ENCODE results near the gene CAPZB. TPM values are rescaled to one million over a fixed set of nuclear protein-coding genes. Genes with fewer than 3 reads are reported as not detected.
A peak's percentile ranks its signal among the peaks of the same experiment; 100 is the strongest.
"Not testable (repeated sequence)": the region's sequence is repeated elsewhere in the genome, so short reads cannot be mapped to it uniquely, and the experiment has no call there.

Gene CAPZB
- 262 TPM for total RNA-seq

DNA sequence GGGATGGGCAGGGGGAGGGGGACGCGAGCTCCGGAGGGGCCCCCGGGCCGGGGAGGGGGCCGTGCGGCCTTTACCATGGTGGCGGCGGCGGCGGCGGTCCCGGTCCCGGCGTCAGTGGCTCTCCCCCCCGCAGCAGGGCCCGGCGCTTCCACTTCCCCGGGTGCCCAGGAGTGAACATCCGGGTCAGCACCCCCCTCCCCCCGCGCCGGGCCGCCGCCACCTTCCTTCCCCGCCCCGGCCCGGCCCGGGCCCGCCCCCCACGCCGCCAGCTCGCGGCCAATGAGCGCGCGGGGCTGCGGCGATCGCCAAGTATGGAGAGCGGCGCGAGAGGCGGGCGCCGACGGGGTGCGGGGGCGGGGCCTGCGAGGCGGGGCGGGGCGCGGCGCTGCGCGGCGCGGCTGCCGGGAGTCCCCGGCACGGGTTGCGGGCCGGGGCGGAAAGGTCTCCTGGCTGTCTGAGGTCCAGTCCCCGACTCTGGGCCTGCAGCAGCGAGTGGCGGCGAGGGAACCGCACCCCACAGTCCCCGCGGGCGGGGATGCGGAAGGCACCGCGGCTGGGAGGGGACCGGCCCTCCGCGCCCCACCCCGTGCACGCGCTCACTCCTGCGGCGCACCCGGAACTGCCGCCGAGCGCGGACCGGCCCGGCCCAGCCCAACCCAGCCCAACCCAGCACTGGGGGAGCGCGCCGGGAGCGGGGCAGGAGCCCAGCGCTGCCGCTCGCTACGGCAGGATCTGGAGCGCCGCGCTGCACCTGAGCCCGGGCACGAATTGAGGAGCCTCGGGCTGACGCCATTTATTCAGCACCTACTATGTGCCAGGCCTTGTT, at the start of gene CAPZB:
Gene CAPZB, minus strand, starts transcription at position 178 of the 826 bp plus-strand sequence. Its CDS starts 101 bp downstream, at position 77.
- ATAC-seq = peak; percentile 88

DNA sequence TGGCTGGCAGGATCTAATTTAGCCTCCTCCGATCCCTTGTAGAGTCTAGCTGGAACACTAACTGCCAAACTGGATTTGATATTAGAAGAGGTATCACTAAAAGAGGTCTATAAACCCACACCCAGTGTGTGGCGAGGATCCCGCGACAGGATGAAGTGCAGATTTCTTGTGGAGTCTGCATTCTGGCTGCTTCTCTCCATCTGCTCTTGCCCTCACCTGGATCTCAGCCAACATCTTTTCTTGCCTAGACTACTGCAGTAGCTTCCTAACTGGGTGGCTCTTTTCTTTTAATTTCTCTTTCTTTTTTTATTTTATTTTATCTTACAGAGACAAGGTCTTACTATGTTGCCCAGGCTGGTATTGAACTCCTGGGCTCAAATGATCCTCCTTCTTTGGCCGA, 48.9 kb upstream of the CAPZB start:
- no peak for ATAC-seq

DNA sequence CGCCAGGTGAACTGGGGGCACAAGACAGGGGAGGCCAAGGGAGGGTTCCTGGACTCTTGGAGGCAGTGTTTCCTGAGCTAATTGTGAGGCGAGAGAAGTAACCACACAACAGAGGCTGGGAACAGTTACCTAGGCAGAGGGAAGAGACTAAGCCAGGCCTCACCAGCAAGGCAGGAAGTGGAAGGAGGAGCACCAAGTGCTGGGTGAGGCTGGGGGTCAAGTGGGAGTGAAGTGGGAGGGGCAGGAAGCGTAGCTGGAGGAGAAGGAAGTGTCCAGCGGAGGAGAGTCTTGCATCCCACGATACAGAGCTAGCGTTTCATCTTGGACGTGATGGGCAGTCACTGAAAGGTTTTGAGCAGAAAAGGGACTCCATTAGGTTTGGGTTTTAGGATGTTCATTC, 48.3 kb upstream of the CAPZB start:
- ATAC-seq = no peak

DNA sequence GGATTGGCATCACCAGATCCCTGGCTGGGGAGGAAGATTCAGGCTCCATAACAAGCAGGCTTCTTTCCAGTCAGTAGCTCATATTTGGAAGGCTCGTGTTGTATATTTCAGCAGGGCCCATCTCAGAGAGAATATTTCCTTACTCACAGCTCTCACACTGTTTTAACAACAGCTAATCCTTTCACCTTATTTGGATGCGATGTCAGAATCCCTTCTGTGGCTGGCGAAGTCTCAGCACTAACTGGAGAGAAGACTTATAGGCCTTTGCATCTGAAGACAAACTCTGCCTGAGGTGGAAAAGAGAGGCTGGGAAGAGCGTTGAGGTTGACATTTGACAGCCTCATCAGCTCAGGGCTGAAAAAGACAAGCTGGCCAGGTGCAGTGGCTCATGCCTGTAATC, 47.2 kb upstream of the CAPZB start:
- no peak for ATAC-seq

DNA sequence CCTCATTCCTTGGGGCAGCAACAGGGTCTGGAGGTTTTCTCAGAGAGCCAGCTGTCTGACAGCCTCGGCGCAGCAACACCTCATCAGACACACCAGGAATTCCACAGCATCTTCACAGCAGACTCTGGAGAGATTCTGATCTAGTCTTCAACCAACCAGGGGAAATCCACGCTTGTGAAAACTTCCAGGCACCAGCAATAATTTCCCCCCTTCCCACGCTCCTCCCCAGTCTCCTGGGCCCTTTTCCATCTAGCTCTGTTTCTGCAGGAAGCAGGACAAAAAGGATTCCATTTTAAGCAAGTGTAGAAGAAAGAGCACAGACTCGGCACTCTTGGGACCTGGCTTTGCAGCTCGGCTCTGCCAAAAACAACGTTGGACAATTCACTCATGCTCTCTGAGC, 44.3 kb upstream of the CAPZB start:
- no peak for ATAC-seq

DNA sequence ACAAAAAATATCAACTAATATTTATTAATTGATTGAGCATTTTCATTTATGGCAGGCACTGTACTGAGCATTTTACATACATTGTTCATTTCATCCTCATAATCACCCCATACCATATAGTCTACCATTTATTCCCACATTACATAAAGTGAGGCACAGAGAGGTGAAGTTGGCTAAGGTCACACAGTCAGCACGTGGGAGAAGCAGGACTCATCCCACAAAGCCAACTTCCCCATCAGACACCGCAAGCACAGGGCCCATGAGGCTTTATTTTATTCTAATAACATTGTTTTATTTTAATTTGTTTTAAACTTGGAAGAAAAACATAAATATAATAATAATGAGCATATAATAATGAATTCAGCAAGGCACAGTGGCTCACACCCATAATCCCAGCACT, 43.1 kb upstream of the CAPZB start:
- ATAC-seq = no peak

DNA sequence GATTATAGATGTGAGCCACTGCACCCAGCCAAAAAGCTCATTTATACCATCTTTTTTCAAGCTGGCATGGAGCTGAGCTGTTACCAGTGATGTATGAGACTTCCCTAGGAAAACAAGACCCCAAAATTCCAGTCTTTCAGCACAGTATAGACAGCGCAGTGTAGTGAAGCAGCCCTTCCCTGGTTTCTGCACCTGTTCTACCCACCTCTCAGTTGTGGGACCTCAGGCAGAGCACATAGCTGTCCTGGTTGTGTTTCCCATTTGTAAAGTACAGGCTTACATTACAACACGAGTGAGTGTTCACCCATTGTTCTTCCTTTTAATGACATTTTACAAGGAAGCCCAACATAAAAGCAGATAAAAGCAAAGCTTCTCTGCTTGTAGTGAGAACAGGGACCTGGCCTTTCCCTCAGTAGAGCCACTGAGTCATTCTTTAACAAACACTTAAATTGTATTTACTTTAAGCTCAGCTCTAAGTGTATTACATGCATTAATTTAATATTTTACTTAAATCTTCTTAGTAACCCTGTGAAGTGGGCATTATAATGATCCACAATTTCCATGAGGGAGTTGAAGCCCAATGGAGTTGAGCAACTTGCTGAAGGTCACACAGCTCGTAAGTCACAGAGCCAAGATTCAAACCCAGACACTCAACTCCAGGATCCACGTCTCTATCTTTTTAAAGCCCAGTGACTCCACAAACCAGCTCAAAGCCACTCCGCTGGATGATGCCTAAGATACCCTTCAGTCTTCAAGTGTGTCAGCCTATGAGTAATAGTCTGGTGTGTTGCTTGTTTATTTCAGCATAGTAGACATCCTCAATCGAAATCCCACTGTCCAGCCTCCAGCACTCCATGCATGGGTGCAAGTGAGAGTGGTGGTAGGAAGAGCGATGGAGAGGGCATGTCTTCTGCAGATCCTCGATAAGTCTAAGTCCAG, 40.5 kb upstream of the CAPZB start:
- ATAC-seq = no peak

DNA sequence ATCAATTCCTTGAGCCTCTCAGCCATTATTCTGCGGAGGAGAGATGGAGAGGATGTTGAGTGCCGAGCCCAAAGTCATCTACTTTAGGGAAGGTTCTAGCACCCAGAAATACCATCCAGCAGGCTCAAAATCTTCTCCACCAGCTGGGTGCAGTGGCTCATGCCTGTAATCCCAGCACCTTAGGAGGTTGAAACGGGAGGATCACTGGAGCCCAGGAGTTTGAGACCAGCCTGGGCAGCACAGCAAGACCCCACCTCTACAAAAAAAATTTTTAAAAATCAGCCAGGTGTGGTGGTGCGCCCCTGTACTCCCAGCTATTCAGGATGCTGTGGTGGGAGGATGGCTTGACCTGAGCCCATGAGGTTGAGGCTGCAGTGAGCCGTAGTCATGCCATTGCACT, 39.5 kb upstream of the CAPZB start:
- no peak for ATAC-seq

DNA sequence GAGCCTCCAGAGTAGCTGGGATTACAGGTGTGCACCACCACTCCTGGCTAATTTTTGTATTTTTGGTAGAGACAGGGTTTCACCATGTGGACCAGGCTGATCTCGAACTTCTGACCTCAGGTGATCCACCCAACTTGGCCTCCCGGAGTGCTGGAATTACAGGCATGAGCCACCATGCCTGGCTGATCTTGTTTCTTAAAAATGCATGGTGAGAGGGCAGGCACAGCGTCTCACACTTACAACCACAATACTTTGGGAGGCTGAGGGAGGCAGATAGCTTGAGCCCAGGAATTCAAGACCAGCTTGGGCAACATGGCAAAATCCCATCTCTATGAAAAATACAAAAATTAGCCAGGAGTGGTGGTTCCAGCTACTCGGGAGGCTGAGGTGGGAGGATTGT, 37.2 kb upstream of the CAPZB start:
- ATAC-seq = not testable (repeated sequence)

DNA sequence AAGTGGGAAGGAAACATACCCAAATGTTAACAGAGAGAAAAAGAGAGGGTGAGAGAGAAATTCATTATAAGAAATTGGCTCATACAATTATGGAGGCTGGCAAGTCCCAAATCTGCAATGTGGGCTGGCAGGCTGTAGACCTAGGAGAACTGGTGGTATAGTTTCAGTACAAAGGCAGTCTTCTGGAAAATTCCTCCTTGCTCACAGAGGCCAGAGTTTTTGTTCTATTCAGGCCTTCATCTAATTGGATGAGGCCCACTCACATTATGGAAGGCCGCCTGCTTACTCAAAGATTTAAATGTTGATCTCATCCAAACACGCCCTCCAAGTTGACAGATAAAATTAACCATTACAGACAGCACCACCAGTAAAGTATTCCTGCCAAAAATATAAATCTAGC, 36.1 kb upstream of the CAPZB start:
- no peak for ATAC-seq

DNA sequence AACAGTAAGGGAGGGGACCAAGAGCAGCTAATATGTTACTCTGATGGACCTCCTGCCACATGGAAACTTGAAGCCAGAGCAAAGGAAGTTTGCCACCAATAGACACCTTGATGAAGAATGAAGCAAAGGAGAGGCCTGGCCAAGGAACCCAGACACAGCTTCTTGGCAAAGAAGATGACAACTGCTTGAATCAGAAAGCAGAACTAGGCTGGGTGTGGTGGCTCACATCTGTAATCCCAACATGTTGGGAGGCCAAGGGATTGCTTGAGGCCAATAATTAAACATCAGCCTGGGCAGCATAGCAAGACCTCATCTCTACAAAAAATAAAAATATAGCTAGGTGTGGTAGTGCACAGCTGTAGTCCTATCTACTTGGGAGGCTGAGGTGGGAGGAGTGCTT, 31.7 kb upstream of the CAPZB start:
- ATAC-seq = no peak

DNA sequence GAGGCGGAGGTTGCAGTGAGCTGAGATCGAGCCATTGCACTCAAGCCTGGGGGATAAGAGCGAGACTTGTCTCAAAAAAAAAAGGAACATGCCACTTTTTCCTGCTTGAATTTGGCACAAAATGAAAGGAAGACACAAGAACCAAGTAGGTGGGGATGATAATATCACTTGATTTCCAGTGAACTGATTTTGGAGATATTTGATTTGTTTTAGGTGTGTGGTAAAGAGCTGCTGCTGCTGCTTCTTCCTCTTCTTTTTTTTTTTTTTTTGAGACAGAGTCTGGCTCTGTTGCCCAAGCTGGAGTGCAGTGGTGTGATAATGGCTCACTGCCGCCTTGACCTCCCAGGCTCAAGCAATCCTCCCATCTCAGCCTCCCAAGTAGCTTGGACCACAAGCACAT, 29.9 kb upstream of the CAPZB start:
- no peak for ATAC-seq

DNA sequence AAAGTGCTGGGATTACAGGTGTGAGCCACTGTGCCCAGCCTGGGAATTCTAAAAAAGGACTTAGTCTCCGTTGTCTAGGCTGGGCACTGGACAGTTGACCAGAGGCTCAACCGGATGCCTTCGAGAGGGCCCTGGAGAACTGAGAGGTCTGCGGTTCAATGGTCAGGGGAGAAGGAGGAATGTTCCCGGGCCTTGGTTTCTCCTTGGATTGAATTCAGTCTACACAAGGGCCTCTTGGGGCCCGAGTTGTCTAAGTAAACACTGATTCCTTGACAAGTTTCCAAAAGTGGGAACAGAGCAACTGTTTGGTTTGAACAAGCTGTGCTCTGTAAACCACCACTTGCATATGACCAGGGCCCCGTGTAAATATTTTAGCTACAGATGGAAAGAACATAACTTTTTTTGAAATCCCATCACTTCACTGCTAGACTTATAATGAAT, 29.1 kb upstream of the CAPZB start:
- ATAC-seq = no peak

DNA sequence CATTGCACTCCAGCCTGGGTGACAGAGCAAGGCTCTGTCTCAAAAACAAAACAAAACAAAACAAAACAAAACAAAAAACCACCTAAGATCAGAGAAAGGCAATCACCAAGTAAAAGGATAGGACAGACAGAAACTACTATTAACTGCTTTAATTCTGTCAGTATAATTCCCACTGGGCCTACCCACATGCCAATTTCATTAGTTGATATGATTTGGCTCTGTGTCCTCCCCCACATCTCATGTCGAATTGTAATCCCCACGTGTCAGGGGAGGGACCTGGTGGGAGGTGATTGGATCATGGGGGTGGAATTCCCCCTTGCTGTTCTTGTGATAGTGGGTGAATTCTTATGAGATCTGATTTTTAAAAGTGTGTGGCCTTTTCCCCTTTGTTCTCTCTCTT, 27.2 kb upstream of the CAPZB start:
- no peak for ATAC-seq

DNA sequence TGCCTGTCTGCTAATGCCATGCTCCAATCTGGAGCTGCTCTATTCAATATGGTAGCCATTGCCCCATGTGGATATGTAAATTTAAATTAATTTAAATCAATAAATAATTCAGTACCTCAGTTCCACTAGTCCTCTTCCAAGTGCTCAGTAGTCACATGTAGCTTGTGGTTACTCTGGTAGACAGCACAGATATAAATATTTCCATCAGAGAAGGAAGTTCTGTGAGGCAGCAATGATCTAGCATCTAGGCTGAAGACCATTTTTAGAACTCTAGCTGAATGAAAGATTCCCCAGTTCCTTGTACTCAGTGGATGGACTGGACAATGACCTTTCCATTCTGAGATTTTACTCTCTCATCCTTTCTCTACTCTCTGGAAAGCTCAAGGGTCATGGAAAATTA, 25.8 kb upstream of the CAPZB start:
- no peak for ATAC-seq

DNA sequence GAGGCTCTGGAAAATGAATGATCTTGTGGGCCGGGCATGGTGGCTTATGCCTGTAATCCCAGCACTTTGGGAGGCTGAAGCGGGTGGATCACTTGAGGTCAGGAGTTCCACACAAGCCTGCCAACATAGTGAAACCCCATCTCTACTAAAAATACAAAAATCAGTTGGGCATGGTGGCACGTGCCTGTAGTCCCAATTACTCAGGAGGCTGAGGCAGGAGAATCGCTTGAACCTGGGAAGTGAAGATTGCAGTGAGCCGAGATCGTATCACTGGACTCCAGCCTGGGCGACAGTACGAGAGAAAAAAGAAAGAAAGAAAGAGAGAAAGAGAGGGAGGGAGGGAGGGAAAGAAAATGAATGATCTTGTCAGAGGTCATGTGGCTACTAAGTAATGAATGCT, 24.3 kb upstream of the CAPZB start:
- not testable (repeated sequence) for ATAC-seq

DNA sequence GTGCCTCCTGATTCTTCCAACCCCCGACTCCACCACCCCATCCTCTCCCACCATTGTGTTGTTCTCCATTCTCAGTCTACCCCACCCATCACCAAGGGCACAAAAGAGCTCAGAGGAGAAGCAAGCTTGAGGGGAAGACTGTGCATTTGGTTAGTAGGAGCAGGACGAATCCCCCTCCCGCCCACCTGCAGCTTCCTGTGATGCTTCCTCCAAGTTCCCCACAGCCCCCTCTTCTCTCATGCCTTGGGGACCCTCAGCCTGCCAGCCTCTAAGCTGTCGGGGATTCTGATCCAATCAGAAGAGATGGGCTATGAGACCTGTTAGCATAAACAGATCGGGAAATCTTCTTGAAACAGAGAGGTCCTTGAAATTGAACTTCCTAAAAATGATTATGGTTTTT, 22.2 kb upstream of the CAPZB start:
- no peak for ATAC-seq

DNA sequence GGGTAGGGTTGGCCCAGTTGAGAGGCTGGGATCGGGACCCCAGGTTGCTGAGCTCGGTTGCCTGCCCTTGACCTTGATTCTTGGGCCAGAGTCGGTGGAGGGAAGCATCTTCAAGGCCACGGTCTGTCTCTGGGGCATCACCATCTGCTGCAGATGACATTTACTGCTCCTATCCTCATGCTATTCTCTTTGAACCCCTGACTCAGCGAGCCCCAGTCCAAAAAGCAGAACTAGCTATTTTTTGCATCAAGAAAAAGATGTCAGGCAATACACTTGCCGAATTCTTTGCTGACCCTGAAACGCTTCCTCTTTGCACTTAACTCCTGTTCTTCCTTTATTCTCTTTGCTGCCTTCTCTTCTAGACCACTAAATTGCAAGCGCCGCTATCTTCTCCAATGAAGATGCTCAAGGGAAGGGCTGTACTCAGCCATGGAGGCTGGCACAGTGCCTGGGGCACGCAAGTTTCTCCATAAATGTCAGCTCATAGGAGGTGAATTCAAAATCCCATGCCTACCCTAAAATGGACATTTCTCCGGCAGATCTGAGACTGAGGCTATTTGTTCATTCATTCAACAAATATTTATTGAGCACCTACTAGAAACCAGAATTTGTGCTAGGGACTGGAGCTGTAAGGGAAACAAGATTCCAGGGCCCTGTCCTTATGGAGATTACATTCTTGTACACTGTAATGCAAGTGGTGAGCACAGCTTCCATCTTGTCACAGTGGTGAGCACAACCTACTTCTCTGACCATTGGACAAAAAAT, 20.5 kb upstream of the CAPZB start:
- no peak for ATAC-seq

DNA sequence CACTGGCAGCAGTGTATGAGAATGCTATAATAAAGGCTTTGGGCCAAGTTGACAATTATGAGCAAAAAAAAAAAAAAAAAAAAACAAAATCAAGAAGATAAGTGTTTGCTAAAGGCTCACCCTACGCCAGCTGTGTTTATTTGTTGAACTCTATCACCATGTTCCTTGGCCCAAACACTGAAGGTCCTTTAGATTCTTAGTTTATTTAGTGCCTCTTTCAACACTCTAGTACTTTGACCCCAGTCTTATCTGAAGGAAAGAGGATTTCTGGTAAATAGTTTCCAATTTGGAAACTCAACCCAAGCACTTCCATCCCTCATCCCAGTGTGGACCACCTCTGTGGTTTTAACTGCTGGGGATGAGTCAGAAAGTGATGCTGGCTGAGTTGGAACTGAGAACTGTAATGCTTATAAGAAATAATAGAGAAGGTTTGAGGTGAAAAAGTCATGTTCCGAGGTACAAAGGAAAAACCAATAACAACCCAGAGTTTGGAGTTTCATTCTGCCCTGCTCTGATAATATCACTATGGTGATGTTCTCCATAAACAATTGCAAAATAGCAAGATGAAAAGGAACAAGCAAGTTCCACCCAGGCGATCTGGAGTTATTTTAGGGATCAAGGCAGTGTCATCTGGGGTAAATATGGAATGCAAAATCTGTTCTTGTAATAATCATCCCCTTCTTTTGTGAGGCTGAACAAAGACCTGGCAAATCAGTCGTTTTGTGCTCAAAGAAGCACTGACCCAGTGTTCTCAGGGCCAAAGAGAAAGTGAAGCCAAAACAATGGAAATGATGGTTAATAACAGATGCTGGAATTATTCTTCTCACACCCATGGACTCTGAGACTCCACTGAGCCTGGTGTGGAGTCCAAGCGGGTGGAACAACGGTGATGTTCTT, 19.7 kb upstream of the CAPZB start:
- ATAC-seq = peak; percentile 32

DNA sequence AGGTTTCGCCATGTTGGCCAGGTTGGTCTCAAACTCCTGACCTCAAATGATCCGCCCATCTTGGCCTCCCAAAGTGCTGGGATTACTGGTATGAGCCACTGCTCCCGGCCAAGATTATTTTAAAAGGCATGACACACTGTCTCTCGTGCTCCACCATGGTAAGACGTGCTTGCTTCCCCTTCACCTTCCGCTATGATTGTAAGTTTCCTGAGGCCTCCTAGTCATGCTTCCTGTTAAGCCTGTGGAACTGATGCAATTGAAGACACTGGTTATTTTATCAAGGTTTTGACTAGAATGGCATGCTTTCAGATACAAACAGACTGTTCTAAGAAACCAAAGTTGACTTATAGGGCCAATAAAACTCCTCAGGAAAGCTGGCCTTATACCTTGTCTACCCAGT, 16.9 kb upstream of the CAPZB start:
- not testable (repeated sequence) for ATAC-seq

DNA sequence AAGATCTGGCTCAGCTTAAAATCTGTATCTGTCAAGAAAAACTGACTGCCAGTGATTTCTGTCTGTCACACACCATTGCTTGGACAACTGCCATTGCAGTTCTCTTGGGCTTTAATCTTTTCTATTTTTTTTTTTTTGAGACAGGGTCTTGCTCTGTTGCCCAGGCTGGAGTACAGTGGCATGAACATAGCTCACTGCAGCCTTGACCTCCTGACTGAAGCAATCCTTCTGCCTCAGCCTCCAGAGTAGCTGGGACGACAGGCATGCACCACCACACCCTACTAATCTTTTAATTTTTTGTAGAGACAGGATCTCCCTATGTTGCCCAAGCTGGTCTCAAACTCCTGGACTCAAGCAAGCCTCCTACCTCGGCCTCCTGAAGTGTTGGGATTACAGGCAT, 14.5 kb upstream of the CAPZB start:
- not testable (repeated sequence) for ATAC-seq

DNA sequence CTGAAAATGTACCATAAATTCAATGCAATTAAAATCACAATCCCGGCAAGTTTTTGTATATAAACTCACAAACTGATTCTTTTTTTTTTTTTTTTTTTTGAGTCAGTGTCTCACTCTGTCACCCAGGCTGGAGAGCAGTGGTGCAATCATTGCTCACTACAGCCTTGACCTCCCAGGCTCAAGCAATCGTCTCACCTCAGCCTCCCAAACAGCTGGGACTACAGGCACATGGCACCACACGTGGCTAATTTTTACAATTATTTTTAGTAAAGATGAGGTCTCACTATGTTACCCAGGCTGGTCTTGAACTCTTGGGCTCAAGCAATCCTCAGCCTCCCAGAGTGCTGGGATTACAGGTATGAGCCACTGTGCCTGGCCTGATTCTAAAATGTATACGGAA, 12.1 kb upstream of the CAPZB start:
- ATAC-seq = not testable (repeated sequence)
